Stimulated activated CD8-positive, alpha-beta memory T cell treated with anti-CD3 and anti-CD28 coated beads, Interleukin-7, amount 100 ng/mL, for 48 hours (primary cell): ENCODE data around the gene ATF1.
"Not testable (repeated sequence)": the region's sequence is repeated elsewhere in the genome, so short reads cannot be mapped to it uniquely, and the experiment has no call there.

Source experiments
- DNase-seq, 2 donors: peaks; one replicate each; pipeline ENCODE4 v3.0.0-alpha.2; 2020; ENCODE audit warnings: low read depth in 1 of 2; ENCODE audit errors: extremely low read depth in 1 of 2

The ATF1 gene

DNA sequence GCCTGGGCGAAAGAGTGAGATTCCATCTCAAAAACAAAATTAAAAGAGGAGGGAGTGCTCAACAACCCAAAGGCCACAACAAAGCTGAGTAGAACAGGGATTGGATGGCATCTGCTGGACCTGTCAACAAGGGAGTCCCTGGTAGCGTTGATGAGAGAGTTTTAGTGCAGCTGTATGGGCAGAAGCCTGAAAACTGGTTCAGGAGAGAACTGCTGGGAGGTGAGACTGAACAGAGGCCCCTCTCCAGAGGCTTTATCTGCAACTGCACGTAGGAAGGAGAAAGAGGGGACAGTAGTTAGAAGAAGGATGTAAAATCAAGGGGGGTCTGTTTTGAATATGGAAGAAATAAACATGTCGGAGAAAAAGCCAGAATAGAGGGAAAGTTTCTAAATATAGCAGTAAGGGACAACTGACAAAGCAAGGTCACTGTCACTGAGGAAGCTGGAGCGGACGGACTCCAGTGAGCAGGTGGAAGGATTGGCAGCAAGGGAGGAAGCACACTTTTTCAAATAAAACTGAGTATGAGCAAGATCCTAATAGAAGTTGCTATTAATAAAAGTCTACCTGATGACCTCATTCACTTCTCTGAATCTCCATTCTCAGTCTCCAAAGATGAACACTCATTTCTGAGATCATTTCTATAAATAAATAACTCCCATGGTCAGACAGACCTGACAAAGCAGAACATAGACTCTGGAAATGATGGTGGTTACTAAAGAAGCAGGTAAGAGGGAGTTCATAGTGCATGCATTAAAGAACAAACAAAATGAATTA is 11.8 kb upstream of the ATF1 start:
- DNase-seq: no peak

DNA sequence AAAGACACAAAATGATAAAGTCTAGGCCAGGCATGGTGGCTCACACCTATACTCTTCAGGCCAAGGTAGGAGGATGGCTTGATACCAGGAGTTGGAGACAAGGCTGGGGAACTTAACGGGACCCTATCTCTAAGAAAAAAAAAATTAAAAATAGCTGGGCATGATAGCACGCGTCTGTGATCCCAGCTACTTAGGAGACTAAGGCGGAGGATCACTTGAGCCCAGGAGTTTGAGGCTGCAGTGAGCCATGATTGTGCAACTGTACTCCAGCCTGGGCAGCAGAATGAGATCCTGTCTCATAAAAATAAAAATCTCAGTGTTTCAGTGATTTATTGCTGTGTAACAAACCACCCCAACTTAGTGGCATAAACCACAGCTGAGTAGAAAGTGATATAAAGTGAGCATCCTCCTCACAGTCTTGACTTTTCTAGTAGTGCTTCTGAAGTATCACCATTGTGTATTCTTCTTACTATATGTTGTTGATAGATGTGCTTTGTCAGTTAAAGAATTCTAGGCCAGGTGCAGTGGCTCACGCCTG is 10.6 kb upstream of the ATF1 start:
- no peak for DNase-seq

DNA sequence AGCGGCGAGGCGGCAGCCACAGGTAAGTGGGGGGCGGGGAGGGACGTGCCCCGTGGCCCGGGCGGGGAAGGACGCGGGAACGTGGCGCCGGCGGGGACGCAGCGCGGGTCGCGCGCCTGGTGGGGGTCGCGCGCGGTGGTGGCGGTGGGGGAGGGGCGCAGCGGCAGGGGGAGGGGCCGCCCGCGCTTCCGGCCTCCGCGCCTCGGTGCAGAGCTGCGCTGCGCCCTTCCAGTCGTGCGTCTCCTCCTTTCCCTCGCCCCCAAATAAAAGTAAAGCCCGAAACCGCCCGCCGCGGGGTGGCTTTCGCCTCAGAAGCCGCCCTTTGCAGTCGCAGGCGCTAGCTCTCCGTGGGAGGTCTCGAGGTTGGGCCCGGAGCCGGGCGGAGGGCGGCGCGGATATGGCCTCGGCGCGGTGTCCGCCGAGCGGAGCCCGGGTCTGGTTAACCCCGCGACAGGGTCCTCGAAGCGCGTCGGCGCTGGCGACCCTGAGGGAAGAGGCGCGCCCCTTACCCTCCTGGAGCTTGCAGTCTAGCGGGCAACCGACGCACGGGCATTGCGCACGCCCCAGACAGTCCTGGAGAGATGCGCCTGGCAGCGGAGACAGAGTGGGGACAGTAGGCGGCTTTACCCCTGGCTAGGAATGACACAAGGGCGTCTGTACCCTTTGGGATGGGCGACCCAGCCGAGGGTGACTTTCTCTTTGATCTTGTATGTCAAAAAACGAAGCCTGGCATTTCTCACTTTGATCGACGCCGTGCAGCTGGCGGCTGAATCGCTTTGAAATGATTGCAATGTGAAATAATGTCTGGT is 589 bp downstream of the ATF1 start:
- peak in 1 of 2 donors; percentile 42 for DNase-seq

GRCh38 chr12:50765095-50765911 is 1.4 kb downstream of the ATF1 start:
- DNase-seq: no peak

DNA sequence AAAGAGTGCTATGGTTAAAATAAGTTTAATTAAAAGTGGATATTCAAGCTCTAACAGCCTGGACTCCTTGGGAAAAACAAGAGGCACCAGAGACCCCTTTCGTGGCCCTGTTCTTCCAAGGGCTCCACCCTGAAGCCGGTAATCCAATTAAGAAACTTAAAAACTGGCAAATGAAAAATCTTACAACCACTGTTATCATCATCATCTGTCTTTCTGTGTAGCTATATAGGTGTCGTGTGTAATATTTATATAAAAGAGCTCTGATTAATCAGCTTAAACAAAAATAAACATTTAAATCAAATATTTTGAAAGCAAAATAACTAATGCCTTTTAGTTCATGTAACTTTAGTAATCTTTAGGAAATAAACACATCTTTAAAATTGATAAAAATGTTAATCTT is 4.5 kb downstream of the ATF1 start:
- no peak for DNase-seq

DNA sequence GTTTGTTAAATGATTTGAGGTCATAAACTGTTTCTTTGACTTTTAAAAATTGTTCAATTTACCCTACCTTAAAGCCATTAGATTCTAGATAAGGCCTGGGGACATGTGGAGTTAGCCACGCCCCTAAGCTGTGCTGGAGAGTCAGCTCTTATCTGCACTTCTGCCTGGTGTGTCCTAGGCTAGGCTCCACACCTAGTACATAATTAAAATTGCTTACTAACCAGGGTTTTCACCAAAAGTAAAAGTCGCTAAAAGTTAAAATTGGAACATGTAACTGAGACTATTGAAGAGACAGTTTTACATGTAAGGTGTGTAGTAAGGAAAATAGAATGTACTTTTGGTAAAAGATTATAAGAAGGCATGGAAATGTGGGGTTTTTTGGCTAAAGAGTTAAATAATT is 4.9 kb downstream of the ATF1 start:
- DNase-seq: not testable (repeated sequence)

DNA sequence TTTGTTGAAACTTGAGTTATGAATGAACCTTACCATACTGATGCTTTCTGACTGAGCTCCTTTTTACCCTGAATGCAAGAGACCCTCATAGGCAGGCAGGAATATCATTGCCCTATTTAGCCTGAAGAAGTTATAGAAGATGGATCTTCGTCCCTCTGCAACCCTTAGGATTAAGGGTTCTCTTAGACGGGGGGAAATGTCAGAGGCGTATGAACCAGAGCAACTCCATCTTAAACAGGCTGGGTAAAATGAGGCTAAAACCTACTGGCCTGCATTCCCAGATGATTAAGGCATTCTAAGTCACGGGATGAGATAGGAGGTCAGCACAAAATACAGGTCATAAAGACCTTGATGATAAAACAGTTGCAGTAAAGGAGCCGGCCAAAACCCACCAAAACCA is 7.5 kb downstream of the ATF1 start:
- no peak for DNase-seq

DNA sequence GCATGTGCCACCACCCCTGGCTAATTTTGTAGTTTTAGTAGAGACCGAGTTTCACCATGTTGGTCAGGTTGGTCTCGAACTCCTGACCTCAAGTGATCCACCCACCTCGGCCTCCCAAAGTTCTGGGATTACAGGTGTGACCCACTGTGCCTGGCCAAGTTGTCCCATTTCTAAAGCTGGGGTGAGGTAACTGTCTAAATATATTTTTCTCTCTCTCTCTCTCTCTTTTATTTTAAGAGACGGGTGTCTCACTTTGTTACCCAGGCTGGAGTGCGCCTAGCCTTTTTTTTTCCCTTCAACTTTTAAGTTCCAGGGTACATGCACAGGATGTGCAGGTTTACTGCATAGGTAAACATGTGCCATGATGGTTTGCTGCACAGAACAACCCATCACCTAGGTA is 8.6 kb downstream of the ATF1 start:
- DNase-seq: no peak

DNA sequence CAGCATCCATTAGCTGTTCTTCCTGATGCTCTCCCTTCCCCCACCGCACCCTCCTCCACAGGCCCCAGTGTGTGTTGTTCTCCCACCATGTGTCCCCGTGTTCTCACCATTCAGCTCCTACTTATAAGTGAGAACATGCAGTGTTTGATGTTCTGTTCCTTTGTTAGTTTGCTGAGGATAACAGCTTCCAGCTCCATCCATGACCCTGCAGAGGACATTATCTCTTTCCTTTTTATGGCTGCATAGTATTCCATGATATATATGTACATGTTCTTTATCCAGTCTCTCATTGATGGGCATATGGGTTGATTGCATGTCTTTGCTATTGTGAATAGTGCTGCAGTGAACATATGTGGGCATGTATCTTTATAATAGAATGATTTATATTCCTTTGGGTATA is 9.0 kb downstream of the ATF1 start:
- no peak for DNase-seq

- DNase-seq: no peak
Observed at GRCh38 chr12:50775251-50775650, 11.3 kb downstream of the ATF1 start.

- no peak for DNase-seq
Observed at GRCh38 chr12:50776749-50777728, 13.1 kb downstream of the ATF1 start.

- no peak for DNase-seq
Observed at GRCh38 chr12:50778663-50779590, 15.0 kb downstream of the ATF1 start.

DNA sequence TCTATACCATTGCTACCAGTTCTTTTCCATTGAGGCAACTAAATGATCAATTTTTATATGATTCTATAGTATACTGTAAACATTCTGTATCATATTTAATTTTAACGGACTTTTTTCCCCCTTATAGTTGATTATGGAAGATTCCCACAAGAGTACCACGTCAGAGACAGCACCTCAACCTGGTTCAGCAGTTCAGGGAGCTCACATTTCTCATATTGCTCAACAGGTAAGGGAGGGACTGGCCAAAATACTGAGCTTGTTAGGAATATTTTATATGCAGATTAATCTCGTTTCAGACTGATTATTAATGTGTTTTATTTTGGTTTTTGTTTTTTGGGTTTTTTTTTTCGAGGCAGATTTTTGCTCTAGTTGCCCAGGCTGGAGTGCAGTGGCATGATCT is 16.1 kb downstream of the ATF1 start:
- no peak for DNase-seq

- DNase-seq: no peak
Observed at GRCh38 chr12:50784501-50784900, 20.6 kb downstream of the ATF1 start.

DNA sequence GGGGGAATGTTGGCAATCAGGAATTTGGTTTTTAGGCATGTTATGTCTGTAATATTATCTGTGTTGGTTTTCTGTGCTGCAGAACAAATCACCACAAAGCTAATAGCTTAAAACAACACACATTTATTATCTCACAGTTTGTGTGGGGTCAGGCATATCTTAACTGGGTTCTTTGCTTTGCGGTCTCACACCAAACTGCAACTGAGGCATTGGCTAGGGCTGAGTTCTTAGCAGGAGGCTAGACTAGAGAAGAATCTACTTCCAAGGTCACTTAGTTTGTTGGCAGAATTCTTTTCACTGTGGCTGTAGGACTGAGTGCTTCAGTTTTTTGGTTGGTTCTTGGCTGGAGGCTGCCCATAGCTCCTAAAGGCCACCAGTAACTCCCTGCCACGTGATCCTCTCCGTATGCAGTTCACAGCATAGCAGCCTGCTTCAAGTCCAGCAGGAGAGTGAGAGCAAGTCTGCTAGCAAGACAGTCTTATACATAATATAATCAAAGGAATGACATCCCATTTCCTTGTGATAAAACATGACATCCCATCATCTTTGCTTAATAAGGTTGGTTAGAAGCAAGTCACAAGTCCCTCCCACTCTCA is 21.6 kb downstream of the ATF1 start:
- DNase-seq: no peak

- no peak for DNase-seq
Observed at GRCh38 chr12:50786498-50787231, 22.8 kb downstream of the ATF1 start.

GRCh38 chr12:50787618-50788017 is 23.7 kb downstream of the ATF1 start:
- DNase-seq: no peak

DNA sequence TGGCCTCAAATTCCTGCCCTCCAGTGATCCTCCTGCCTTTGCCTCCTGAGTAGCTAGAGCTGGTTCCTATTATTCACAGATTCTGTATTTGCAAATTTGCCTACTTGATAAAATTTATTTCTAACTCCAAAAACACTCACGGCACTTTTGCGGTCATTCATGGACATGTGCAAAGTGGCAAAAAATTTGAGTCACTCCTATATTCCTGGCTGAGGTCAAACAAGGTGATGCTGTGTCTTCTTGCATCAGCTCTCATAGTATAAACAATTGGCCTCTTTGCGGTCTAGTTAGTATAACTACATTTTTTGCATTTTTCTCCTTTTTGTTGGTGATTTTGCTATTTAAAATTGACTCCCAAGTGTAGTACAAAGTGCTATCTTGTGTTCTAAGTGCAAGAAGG is 24.7 kb downstream of the ATF1 start:
- no peak for DNase-seq
